GM10248 (cell line): ENCODE data around the gene DAB2IP.

Experiments used
- CTCF ChIA-PET: fragments of 300-600 bp; sonication (Branson Sonifier 250); formaldehyde crosslinking; extraction: SDS; loops from one replicate; lab custom pipeline; 2021; ENCODE audit warnings: antibody characterized with exemption; lab: Yijun Ruan, JAX
- POLR2A ChIA-PET: fragments of 350-650 bp; sonication (Branson Sonifier 250); formaldehyde crosslinking; extraction: SDS; loops from one replicate; lab custom pipeline; 2020; ENCODE audit warnings: antibody characterized with exemption; lab: Yijun Ruan, JAX
- DNase-seq: peaks from one replicate; pipeline ENCODE4 v3.0.0; 2012; ENCODE audit errors: extremely low spot score
- TF ChIP-seq, protein P1 (sequence below): IDR thresholded peaks from 2 replicates; pipeline ENCODE4 v1.5.1; 2012; ENCODE audit warnings: mild to moderate bottlenecking, low read depth; ENCODE audit errors: extremely low read depth, missing control alignments, control extremely low read depth

The DAB2IP gene

DNA sequence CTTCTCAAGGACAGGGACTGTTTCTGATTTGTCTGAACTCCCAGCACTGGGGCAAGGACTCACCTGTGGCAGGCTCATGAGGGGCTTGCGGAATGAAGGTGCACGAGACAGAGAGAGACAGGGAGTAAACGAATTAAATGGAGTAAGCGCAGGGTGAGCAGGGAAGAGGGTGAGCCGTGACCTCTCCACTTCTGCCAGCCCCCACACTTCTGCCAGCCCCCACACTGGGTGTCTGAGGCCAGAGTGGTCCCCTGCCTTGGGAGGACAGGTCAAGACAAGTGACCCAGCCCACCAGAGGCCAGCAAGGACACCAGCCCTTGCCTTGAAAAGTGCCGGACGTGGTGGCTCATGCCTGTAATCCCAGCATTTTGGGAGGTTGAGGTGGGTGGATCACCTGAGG is 37.2 kb downstream of the DAB2IP start:
- TF ChIP-seq, protein P1, sequence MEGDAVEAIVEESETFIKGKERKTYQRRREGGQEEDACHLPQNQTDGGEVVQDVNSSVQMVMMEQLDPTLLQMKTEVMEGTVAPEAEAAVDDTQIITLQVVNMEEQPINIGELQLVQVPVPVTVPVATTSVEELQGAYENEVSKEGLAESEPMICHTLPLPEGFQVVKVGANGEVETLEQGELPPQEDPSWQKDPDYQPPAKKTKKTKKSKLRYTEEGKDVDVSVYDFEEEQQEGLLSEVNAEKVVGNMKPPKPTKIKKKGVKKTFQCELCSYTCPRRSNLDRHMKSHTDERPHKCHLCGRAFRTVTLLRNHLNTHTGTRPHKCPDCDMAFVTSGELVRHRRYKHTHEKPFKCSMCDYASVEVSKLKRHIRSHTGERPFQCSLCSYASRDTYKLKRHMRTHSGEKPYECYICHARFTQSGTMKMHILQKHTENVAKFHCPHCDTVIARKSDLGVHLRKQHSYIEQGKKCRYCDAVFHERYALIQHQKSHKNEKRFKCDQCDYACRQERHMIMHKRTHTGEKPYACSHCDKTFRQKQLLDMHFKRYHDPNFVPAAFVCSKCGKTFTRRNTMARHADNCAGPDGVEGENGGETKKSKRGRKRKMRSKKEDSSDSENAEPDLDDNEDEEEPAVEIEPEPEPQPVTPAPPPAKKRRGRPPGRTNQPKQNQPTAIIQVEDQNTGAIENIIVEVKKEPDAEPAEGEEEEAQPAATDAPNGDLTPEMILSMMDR, result no peak
- ChIA-PET CTCF (interaction anchor here (1.9 to 2.0 kb wide), 2 partner anchors 10 to 295 kb away, joined by 6 to 7 read pairs; no protein-coding TSS in a partner anchor), POLR2A (no interaction called here)

DNA sequence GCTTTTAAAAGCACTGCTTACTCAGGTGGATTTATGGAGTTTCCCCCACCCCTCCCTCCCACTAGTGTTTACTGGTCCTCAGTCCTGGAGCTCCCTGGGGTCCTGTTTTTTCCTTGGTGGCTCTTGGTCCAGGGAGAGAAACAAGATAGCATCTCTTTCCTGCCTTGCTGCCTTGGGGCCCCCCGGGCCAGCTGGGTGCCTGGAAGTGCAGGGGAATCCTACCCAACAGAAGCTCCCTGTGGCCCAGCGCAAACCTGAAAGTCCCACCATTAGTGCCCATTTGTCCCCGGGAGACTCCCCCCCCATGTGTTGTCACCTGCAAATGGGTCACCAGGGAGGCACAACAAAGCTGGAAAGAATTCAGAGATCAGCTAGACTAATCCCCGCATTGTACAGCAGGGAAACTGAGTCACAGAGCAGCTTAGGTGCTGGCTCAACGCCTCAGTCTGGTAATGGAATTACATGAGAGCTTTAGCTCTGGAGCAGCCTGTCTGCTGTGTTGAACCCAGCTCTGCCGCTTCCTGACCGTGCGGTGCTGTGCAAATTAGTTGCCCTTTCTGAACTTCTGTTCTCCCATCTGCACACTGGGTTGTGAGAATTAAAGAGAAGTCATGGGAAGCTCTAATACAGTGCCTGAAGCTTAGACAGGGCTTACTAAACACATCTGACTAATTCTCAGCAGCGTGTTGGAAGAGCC is 38.2 kb downstream of the DAB2IP start:
- ChIA-PET CTCF (interaction anchor here (1.4 kb wide), 2 partner anchors 8 to 139 kb away, joined by 3 read pairs; no protein-coding TSS in a partner anchor), POLR2A (no interaction called here)
- DNase-seq, result no peak
- TF ChIP-seq, protein P1, result no peak

More for the DNA sequence above, 37.2 kb downstream of the DAB2IP start:
- no peak for DNase-seq

GRCh38 chr9:121690316-121690715 is 38.9 kb downstream of the DAB2IP start:
- TF ChIP-seq, protein P1, result no peak
- CTCF ChIA-PET, result interaction anchor here (1.4 to 1.5 kb wide), 3 partner anchors 9 to 433 kb away, joined by 3 read pairs; no protein-coding TSS in a partner anchor
- no peak for DNase-seq
- POLR2A ChIA-PET, result no interaction called here

GRCh38 chr9:121690766-121691165 is 39.3 kb downstream of the DAB2IP start:
- POLR2A ChIA-PET, result no interaction called here
- TF ChIP-seq, protein P1, result no peak
- CTCF ChIA-PET, result interaction anchor here (1.4 to 1.5 kb wide), 2 partner anchors 141 to 433 kb away, joined by 3 read pairs; no protein-coding TSS in a partner anchor
- DNase-seq, result no peak

- CTCF ChIA-PET, result interaction anchor here (0.9 to 3.8 kb wide), 6 partner anchors 8 to 431 kb away, joined by 3 to 13 read pairs (median 4); no protein-coding TSS in a partner anchor
Measured at GRCh38 chr9:121691890-121692289, 40.5 kb downstream of the DAB2IP start.

More at GRCh38 chr9:121691890-121692289, 40.5 kb downstream of the DAB2IP start:
- no peak for DNase-seq
- TF ChIP-seq, protein P1, result no peak
- POLR2A ChIA-PET, result no interaction called here
